ENCODE results near the gene TBC1D22B.
"Not testable (repeated sequence)": the region's sequence is repeated elsewhere in the genome, so short reads cannot be mapped to it uniquely, and the experiment has no call there.

TBC1D22B gene

GRCh38 chr6:37303891-37304503 lies 46.4 kb downstream of the TBC1D22B start:
- peak; percentile 20 for DNase-seq (ENCODE audit: low spot score)

GRCh38 chr6:37304766-37305165 lies 47.2 kb downstream of the TBC1D22B start:
- DNase-seq (ENCODE audit: low spot score), result no peak

- no peak for DNase-seq (ENCODE audit: low spot score)
These were observed 48.4 kb downstream of the TBC1D22B start for GRCh38 chr6:37305841-37306425.

- DNase-seq (ENCODE audit: low spot score), result no peak
These were observed 49.2 kb downstream of the TBC1D22B start for GRCh38 chr6:37306624-37307222.

GRCh38 chr6:37307484-37307883 lies 49.9 kb downstream of the TBC1D22B start:
- DNase-seq (ENCODE audit: low spot score), result not testable (repeated sequence)

GRCh38 chr6:37308069-37308815 lies 50.7 kb downstream of the TBC1D22B start:
- DNase-seq (ENCODE audit: low spot score), result no peak

GRCh38 chr6:37309046-37309445 lies 51.5 kb downstream of the TBC1D22B start:
- DNase-seq (ENCODE audit: low spot score), result no peak

- no peak for DNase-seq (ENCODE audit: low spot score)
These were observed 52.1 kb downstream of the TBC1D22B start for GRCh38 chr6:37309692-37310091.

- DNase-seq (ENCODE audit: low spot score), result no peak
These were observed 53.4 kb downstream of the TBC1D22B start for GRCh38 chr6:37310966-37311365.

- no peak for DNase-seq (ENCODE audit: low spot score)
These were observed 54.3 kb downstream of the TBC1D22B start for GRCh38 chr6:37311741-37312473.

GRCh38 chr6:37313723-37314486 lies 56.3 kb downstream of the TBC1D22B start:
- no peak for DNase-seq (ENCODE audit: low spot score)

GRCh38 chr6:37314487-37315156 lies 57.0 kb downstream of the TBC1D22B start:
- peak; percentile 52 for DNase-seq (ENCODE audit: low spot score)

GRCh38 chr6:37315157-37315515 lies 57.6 kb downstream of the TBC1D22B start:
- DNase-seq (ENCODE audit: low spot score), result no peak

- DNase-seq (ENCODE audit: low spot score), result no peak
These were observed 58.5 kb downstream of the TBC1D22B start for GRCh38 chr6:37316071-37316470.

GRCh38 chr6:37317312-37318038 lies 59.9 kb downstream of the TBC1D22B start:
- DNase-seq (ENCODE audit: low spot score), result no peak

- DNase-seq (ENCODE audit: low spot score), result no peak
These were observed 61.6 kb downstream of the TBC1D22B start for GRCh38 chr6:37319156-37319555.

- DNase-seq (ENCODE audit: low spot score), result no peak
These were observed 62.4 kb downstream of the TBC1D22B start for GRCh38 chr6:37319856-37320480.

- no peak for DNase-seq (ENCODE audit: low spot score)
These were observed 63.1 kb downstream of the TBC1D22B start for GRCh38 chr6:37320646-37321045.

- no peak for DNase-seq (ENCODE audit: low spot score)
These were observed 63.5 kb downstream of the TBC1D22B start for GRCh38 chr6:37321101-37321500.

All from HuH-7 (cell line).